Keratinocyte (primary cell): Measurements from ENCODE around the gene DNASE1L2. TPM values are rescaled to one million over a fixed set of nuclear protein-coding genes. Genes with fewer than 3 reads are reported as not detected.

Experiments
- DNase-seq: peaks from one replicate; pipeline ENCODE4 v3.0.0-alpha.2; 2011; ENCODE audit warnings: low read depth, missing footprints, low spot score
- FAIRE-seq: peaks from 2 replicates; lab custom pipeline; 2011; peaks lifted over from hg19 to GRCh38; lab: Jason Lieb, UNC
- H2AFZ ChIP-seq: 2 replicates; pipeline ENCODE4 v1.6.0; 2012; ENCODE audit warnings: low read length, control low read depth, inconsistent platforms; ENCODE audit not compliant: control insufficient read depth
- H3K27ac ChIP-seq: 2 replicates; pipeline ENCODE4 v1.5.1; 2011; ENCODE audit warnings: low read length; ENCODE audit not compliant: control insufficient read depth, insufficient read depth
- H3K27me3 ChIP-seq: 3 replicates; pipeline ENCODE4 v1.6.0; 2011; ENCODE audit warnings: low read length; ENCODE audit not compliant: control insufficient read depth, insufficient read depth; ENCODE audit errors: extremely low read depth
- H3K36me3 ChIP-seq, 2 experiments: 2 replicates in 1 of 2; 3 replicates in 1 of 2; pipeline ENCODE4 v1.5.1; 2011; ENCODE audit warnings: low read length in 2 of 2, mild to moderate bottlenecking in 1 of 2; ENCODE audit not compliant: control insufficient read depth in 2 of 2, insufficient read depth in 2 of 2; ENCODE audit errors: extremely low read depth in 1 of 2
- H3K4me1 ChIP-seq: 3 replicates; pipeline ENCODE4 v1.5.1; 2011; ENCODE audit warnings: low read length; ENCODE audit not compliant: control insufficient read depth, insufficient read depth; ENCODE audit errors: extremely low read depth
- H3K4me2 ChIP-seq: 3 replicates; pipeline ENCODE4 v1.6.0; 2011; ENCODE audit warnings: low read depth, low read length; ENCODE audit not compliant: control insufficient read depth, insufficient read depth; ENCODE audit errors: extremely low read depth
- H3K4me3 ChIP-seq, 3 experiments: fragments of 200-600 bp in 1 of 3; sonication (generic) in 1 of 3; 2 replicates in 2 of 3; 3 replicates in 1 of 3; pipeline ENCODE4 v1.5.1; 2011 to 2016; ENCODE audit warnings: low read length in 3 of 3, mild to moderate bottlenecking in 3 of 3, control low read depth in 2 of 3, inconsistent platforms in 1 of 3, low read depth in 1 of 3, mixed read lengths in 1 of 3, mixed run types in 1 of 3, moderate library complexity in 1 of 3; ENCODE audit not compliant: control insufficient read depth in 2 of 3, insufficient read depth in 2 of 3; ENCODE audit errors: extremely low read depth in 1 of 3
- H3K79me2 ChIP-seq: 2 replicates; pipeline ENCODE4 v1.6.0; 2012; ENCODE audit warnings: low read length; ENCODE audit not compliant: control insufficient read depth, insufficient read depth
- H3K9ac ChIP-seq: 3 replicates; pipeline ENCODE4 v1.6.0; 2011; ENCODE audit warnings: low read length; ENCODE audit not compliant: control insufficient read depth, insufficient read depth; ENCODE audit errors: extremely low read depth
- H3K9me1 ChIP-seq: 3 replicates; pipeline ENCODE4 v1.6.0; 2011; ENCODE audit warnings: low read length; ENCODE audit not compliant: control insufficient read depth, insufficient read depth; ENCODE audit errors: extremely low read depth
- H3K9me3 ChIP-seq: 2 replicates; pipeline ENCODE4 v1.5.1; 2012; ENCODE audit warnings: low read depth, low read length; ENCODE audit not compliant: control insufficient read depth
- H4K20me1 ChIP-seq: 3 replicates; pipeline ENCODE4 v1.6.0; 2011; ENCODE audit warnings: low read length; ENCODE audit not compliant: control insufficient read depth, insufficient read depth; ENCODE audit errors: extremely low read depth
- CTCF ChIP-seq, 3 experiments: IDR thresholded peaks in 1 of 3; conservative IDR thresholded peaks in 1 of 3; optimal IDR thresholded peaks in 1 of 3; 2 replicates in 2 of 3; 3 replicates in 1 of 3; pipeline versions ENCODE3 to v1.5.1; 2011; ENCODE audit warnings: low read length in 3 of 3, mild to moderate bottlenecking in 3 of 3, moderate library complexity in 2 of 3, control low read depth in 1 of 3, inconsistent platforms in 1 of 3; ENCODE audit not compliant: insufficient read depth in 2 of 3; ENCODE audit errors: extremely low read depth in 1 of 3
- EZH2 ChIP-seq: IDR thresholded peaks from one replicate; pipeline ENCODE4 v1.6.1; 2012; ENCODE audit warnings: inconsistent platforms, mild to moderate bottlenecking, low read length, moderate library complexity
- dilution Hi-C: fragments of 300-500 bp; cut with MboI; formaldehyde crosslinking; loops from one replicate; pipeline ENCODE4 v1.7.0; 2020; ENCODE audit warnings: low sequenced_read_pairs; ENCODE audit not compliant: extremely low pct_ligation_motif_present
- polyA plus RNA-seq, 5 experiments: library from polyadenylated mRNA; depleted of rRNA in 3 of 5; stranded (reverse) in 3 of 5; stranded (forward) in 1 of 5; unstranded in 1 of 5; fragments of >200 nt; gene quantifications; 1 replicate in 1 of 5; 2 replicates in 3 of 5; 3 replicates in 1 of 5; pipeline versions ENCODE4 v1.2.1 to v1.2.3, GENCODE V29; 2011 to 2012; ENCODE audit warnings: missing spikeins in 2 of 5, low read depth in 1 of 5, low replicate concordance in 1 of 5

DNASE1L2 gene
- polyA plus RNA-seq, 1 donor (not counting 4 experiments of a cell fraction or from before 2014, with no cell fraction given): 0.31 TPM

- no peak overlapping the region for H3K27ac ChIP-seq
- no peaks in the 10 kb centered on the region for H3K9me3 ChIP-seq
- TF ChIP-seq CTCF (optimal IDR thresholded peaks at IDR 0.05 in 1 of 3, IDR thresholded peaks at IDR 0.05 in 1 of 3, conservative IDR thresholded peaks at IDR 0.05 in 1 of 3; ENCODE audit: extremely low read depth in 1 of 3, insufficient read depth in 2 of 3, low read length in 3 of 3) (no peak), EZH2 (no peak)
- no peak for FAIRE-seq
- no peak overlapping the region for H2AFZ ChIP-seq
- no peaks in the 10 kb centered on the region for H4K20me1 ChIP-seq
- no peak overlapping the region for H3K4me2 ChIP-seq
- dilution Hi-C loops: no loop called here
- no peaks in the 10 kb centered on the region for H3K79me2 ChIP-seq
- no peaks in the 10 kb centered on the region for H3K9me1 ChIP-seq
- DNase-seq: no peak
- H3K27me3 ChIP-seq: peaks cover 16% of the 10 kb centered on the region
- H3K9ac ChIP-seq: no peak overlapping the region
- no peaks in the 10 kb centered on the region for H3K36me3 ChIP-seq
- H3K4me1 ChIP-seq: peaks cover 3% of the 10 kb centered on the region
- H3K4me3 ChIP-seq: no peak overlapping the region
Measured at GRCh38 chr16:2189252-2189893, 46.9 kb upstream of the DNASE1L2 start.

- Histone ChIP-seq H3K9me1 (no peaks in the 10 kb centered on the region), H3K27me3 (peaks cover 22% of the 10 kb centered on the region), H3K36me3 (no peaks in the 10 kb centered on the region), H2AFZ (no peak overlapping the region), H4K20me1 (no peaks in the 10 kb centered on the region), H3K4me2 (no peak overlapping the region), H3K4me1 (peaks cover 9% of the 10 kb centered on the region), H3K9me3 (no peaks in the 10 kb centered on the region), H3K4me3 (no peak overlapping the region), H3K27ac (no peak overlapping the region), H3K79me2 (no peaks in the 10 kb centered on the region), H3K9ac (no peak overlapping the region)
- dilution Hi-C loops: no loop called here
- TF ChIP-seq CTCF (optimal IDR thresholded peaks at IDR 0.05 in 1 of 3, IDR thresholded peaks at IDR 0.05 in 1 of 3, conservative IDR thresholded peaks at IDR 0.05 in 1 of 3; ENCODE audit: extremely low read depth in 1 of 3, insufficient read depth in 2 of 3, low read length in 3 of 3) (no peak), EZH2 (no peak)
- DNase-seq (no peak), FAIRE-seq (no peak)
Measured at GRCh38 chr16:2190002-2190658, 46.1 kb upstream of the DNASE1L2 start.
